GM10248 (cell line): ENCODE measurements around the gene HECW1.

Experiments used
- CTCF ChIA-PET: fragments of 300-600 bp; sonication (Branson Sonifier 250); formaldehyde crosslinking; extraction: SDS; loops from one replicate; lab custom pipeline; 2021; ENCODE audit warnings: antibody characterized with exemption; lab: Yijun Ruan, JAX
- POLR2A ChIA-PET: fragments of 350-650 bp; sonication (Branson Sonifier 250); formaldehyde crosslinking; extraction: SDS; loops from one replicate; lab custom pipeline; 2020; ENCODE audit warnings: antibody characterized with exemption; lab: Yijun Ruan, JAX
- DNase-seq: peaks from one replicate; pipeline ENCODE4 v3.0.0; 2012; ENCODE audit errors: extremely low spot score
- TF ChIP-seq, protein P1 (sequence below): IDR thresholded peaks from 2 replicates; pipeline ENCODE4 v1.5.1; 2012; ENCODE audit warnings: mild to moderate bottlenecking, low read depth; ENCODE audit errors: extremely low read depth, missing control alignments, control extremely low read depth

The HECW1 gene

DNA sequence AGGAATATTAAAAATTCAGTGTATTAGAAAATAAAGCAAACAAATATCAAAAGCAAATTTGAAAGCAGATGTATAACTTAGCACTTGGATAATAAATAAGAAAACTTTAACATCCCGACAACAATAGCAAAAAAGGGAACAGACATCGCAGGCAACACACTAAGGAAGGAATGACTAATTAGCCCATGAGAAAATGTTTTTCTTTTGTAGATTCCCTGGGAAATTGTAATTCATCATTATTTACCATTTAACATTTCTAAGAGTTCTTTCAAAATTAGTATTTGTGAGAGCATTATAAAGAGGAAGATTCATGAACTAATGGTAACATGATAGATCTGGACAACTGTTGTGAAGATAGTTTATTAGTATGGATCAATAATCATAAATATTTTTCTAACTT is 364.4 kb downstream of the HECW1 start:
- CTCF ChIA-PET, result no interaction called here
- DNase-seq, result no peak
- POLR2A ChIA-PET, result no interaction called here
- TF ChIP-seq, protein P1, sequence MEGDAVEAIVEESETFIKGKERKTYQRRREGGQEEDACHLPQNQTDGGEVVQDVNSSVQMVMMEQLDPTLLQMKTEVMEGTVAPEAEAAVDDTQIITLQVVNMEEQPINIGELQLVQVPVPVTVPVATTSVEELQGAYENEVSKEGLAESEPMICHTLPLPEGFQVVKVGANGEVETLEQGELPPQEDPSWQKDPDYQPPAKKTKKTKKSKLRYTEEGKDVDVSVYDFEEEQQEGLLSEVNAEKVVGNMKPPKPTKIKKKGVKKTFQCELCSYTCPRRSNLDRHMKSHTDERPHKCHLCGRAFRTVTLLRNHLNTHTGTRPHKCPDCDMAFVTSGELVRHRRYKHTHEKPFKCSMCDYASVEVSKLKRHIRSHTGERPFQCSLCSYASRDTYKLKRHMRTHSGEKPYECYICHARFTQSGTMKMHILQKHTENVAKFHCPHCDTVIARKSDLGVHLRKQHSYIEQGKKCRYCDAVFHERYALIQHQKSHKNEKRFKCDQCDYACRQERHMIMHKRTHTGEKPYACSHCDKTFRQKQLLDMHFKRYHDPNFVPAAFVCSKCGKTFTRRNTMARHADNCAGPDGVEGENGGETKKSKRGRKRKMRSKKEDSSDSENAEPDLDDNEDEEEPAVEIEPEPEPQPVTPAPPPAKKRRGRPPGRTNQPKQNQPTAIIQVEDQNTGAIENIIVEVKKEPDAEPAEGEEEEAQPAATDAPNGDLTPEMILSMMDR, result no peak

DNA sequence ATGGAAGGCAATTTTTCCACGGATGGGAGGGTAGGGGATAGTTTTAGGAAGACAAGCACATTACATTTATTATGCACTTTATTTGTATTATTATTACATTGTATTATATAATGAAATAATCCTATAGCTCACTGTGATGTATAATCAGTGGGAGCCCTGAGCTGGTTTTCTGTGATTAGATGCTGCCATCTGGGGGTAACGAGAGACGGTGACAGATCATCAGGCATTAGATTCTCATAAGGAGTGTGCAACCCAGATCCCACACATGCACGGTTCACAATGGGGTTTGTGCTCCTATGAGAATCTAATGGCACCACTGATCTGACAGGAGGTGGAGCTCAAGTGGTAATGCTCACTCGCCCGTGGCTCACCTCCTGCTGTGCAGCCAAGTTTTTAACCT is 366.6 kb downstream of the HECW1 start:
- DNase-seq, result no peak
- TF ChIP-seq, protein P1, result peak; percentile 11
- ChIA-PET CTCF (interaction anchor here (0.6 to 2.5 kb wide), 13 partner anchors 10 to 1500 kb away, joined by 3 to 9 read pairs (median 3); no protein-coding TSS in a partner anchor), POLR2A (no interaction called here)

DNA sequence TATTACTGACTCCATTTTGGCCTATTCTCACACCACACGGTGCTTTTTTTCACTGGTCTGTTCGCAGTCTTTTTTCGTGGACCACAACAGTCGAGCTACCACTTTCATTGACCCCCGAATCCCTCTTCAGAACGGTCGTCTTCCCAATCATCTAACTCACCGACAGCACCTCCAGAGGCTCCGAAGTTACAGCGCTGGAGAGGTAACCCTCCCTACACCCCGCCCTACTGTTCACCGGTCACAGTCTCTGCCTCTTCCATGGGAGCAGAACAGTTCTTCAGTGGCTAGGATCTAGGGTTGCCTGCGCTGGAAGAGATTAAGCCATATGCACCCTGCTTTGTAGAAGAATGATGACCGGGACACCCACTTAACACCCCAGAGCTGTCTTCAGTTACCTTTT is 367.1 kb downstream of the HECW1 start:
- TF ChIP-seq, protein P1, result no peak
- no peak for DNase-seq
- CTCF ChIA-PET, result interaction anchor here (0.6 to 2.5 kb wide), 11 partner anchors 10 to 1539 kb away, joined by 3 to 9 read pairs (median 3); partner anchors contain the start of gene STK17A
- POLR2A ChIA-PET, result no interaction called here

DNA sequence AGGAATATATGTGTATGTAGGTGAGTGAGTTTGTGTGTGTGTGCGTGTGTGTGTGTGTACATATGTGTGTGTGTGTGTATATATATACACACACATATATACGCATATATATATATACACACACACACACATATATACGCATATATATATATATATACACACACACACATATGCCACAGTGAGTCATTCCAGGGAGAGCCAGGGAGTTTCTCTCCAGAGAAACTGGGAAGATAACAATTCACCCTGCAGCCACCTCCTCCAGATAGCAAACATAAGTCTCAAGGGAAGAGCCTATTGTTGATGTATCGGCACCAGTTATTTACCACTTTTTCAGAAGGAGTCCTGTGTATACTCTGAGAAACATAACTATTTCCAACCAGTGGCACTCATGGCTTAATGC is 368.1 kb downstream of the HECW1 start:
- ChIA-PET CTCF (interaction anchor here (1.1 to 2.5 kb wide), 5 partner anchors 11 to 1540 kb away, joined by 3 to 9 read pairs (median 4); partner anchors contain the start of gene STK17A), POLR2A (no interaction called here)
- TF ChIP-seq, protein P1, result no peak
- no peak for DNase-seq

DNA sequence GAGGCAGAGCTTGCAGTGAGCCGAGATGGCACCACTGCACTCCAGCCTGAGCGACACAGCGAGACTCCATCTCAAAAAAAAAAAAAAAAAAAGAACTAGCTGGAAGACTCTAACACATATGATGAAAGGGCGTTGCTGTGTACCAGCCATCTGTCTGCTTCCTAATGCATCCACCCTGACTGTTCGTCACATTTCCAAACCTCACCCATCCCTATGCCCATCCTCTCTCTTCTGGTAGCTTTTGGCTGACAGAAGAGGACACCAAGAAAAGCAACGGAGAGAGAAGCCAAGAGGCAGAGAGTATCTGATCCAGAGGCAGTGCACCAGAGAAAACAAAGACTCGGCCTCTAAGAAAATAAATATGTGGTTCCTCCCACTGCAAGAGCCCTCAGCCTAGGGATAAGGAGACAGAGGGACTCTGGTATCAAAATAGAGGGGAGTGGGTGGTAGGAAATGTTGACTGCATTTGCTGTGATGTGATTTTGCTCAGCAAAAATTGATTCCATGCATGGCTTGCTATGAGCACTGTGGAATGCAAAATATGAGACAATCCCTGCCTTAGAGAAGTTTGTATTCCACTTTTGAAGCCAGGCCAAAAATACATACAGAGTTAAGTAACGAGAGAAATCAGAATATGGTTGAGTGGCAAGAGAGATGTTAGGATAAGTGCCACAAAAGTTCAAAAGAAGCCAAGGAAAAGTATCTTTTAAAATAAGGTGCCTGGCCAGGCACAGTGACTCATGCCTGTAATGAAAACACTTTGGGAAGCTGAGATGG is 369.6 kb downstream of the HECW1 start:
- TF ChIP-seq, protein P1, result no peak
- DNase-seq, result no peak
- ChIA-PET POLR2A (interaction anchor here (0.7 kb wide), 1 partner anchor 81 kb away, joined by 8 read pairs; no protein-coding TSS in a partner anchor), CTCF (interaction anchor here (1.1 to 2.5 kb wide), 4 partner anchors 101 to 1503 kb away, joined by 3 to 6 read pairs (median 4); partner anchors contain the start of gene STK17A)

DNA sequence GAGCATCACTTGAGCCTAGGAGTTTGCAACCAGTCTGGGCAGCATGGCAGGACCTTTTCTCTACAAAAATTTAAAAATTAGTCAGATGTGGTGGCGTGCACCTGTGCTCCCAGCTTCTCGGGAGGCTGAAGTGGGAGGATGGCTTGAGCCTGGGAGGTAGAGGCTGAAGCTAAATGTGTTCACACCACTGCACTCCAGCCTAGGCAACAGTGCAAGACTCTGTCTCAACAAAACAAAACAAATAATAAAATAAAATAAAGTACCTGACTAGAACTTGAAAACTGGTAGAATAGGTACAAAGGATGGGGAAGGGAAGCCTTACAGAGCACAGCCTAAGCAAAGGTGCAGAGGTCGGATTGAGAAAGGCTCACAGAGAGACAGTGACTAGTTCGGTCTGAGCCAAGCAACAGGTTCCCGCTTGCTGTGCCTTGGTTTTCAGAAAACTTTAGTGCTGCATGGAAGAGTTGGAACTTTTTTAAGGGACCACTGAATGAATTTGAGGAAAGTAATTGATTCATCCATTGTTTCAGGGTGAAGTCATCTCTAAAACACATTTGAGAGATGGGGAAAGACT is 370.3 kb downstream of the HECW1 start:
- ChIA-PET CTCF (interaction anchor here (1.0 to 1.7 kb wide), 4 partner anchors 28 to 357 kb away, joined by 3 to 5 read pairs (median 4); no protein-coding TSS in a partner anchor), POLR2A (interaction anchor here (0.6 kb wide), 1 partner anchor 140 kb away, joined by 5 read pairs; no protein-coding TSS in a partner anchor)
- DNase-seq, result no peak
- TF ChIP-seq, protein P1, result no peak
